ENCODE results near the gene PHF11. TPM values are rescaled to one million over a fixed set of nuclear protein-coding genes. Genes with fewer than 3 reads are reported as not detected.

Gene PHF11
- total and polyA plus RNA-seq, 2 of the 13 experiments (the other 11 are each of a cell fraction or from before 2014, with no cell fraction given) = 15.8 to 22.0 TPM

- Histone ChIP-seq H3K36me3 (replicated peaks in 1 of 2; ENCODE audit: control insufficient read depth in 1 of 2, insufficient read depth in 2 of 2, low read length in 2 of 2) (no peaks in the 10 kb centered on the region), H3K27ac (ENCODE audit: extremely low read length, insufficient read depth, low read length) (no peak overlapping the region), H3K9ac (ENCODE audit: insufficient read depth, low read depth, low read length) (no peak overlapping the region), H3K4me2 (ENCODE audit: low read depth, low read length) (no peak overlapping the region), H3K27me3 (ENCODE audit: control insufficient read depth in 1 of 2, insufficient read depth in 2 of 2, low read length in 2 of 2) (no peaks in the 10 kb centered on the region), H4K20me1 (ENCODE audit: insufficient read depth, low read length) (no peaks in the 10 kb centered on the region), H3K4me3 (replicated peaks in 1 of 3; ENCODE audit: insufficient read depth in 1 of 3, low read depth in 2 of 3, low read length in 3 of 3) (no peak overlapping the region), H3K4me1 (ENCODE audit: insufficient read depth, low read length) (no peaks in the 10 kb centered on the region), H3K79me2 (ENCODE audit: insufficient read depth, low read length) (no peaks in the 10 kb centered on the region), H2AFZ (ENCODE audit: low read length) (no peak overlapping the region), H3K9me3 (ENCODE audit: low read length) (no peaks in the 10 kb centered on the region)
- POLR2A ChIA-PET = no interaction called here
- BruUV-seq (replicated peaks) = no TSS peak
- intact Hi-C loops (cut with micrococcal nuclease; ENCODE audit: unreplicated experiment) = no loop called here
- FAIRE-seq (no peak), ATAC-seq (no peak), DNase-seq (ENCODE audit: low spot score) (no peak)
- in situ Hi-C loops (cut with HindIII; ENCODE audit: extremely low pct_ligation_motif_present, low pct_unique_long_range_greater_than_20kb) = no loop called here
- CTCF ChIA-PET (ENCODE audit: low intra/inter-chr PET ratio, low total read pairs) = no interaction called here
- 92% methylated on average over 3 of the region's 3 CpGs for WGBS (ENCODE audit: low lambda C conversion rate)
- no peak for TF ChIP-seq ASH2L (IDR thresholded peaks at IDR 0.05; ENCODE audit: insufficient read length, low read depth, low read length)
- TF ChIP-seq ZNF30 (CRISPR knock-in tag; IDR thresholded peaks at IDR 0.05) = no peak
- TF ChIP-seq, protein P1, sequence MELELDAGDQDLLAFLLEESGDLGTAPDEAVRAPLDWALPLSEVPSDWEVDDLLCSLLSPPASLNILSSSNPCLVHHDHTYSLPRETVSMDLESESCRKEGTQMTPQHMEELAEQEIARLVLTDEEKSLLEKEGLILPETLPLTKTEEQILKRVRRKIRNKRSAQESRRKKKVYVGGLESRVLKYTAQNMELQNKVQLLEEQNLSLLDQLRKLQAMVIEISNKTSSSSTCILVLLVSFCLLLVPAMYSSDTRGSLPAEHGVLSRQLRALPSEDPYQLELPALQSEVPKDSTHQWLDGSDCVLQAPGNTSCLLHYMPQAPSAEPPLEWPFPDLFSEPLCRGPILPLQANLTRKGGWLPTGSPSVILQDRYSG (CRISPR knock-in tag; IDR thresholded peaks at IDR 0.05) = no peak
- TF ChIP-seq ZNF232 (CRISPR knock-in tag; IDR thresholded peaks at IDR 0.05; ENCODE audit: borderline replicate concordance) = no peak
- no peak for TF ChIP-seq RNF219 (CRISPR knock-in tag; IDR thresholded peaks at IDR 0.05)
- no peak for TF ChIP-seq ZNF558 (CRISPR knock-in tag; IDR thresholded peaks at IDR 0.05; ENCODE audit: borderline replicate concordance)
- TF ChIP-seq ZBTB46 (CRISPR knock-in tag; IDR thresholded peaks at IDR 0.05; ENCODE audit: borderline replicate concordance) = no peak
- no peak for TF ChIP-seq ZNF616 (CRISPR knock-in tag; IDR thresholded peaks at IDR 0.05; ENCODE audit: low read depth)
- no peak for TF ChIP-seq ZNF569 (CRISPR knock-in tag; IDR thresholded peaks at IDR 0.05; ENCODE audit: borderline replicate concordance)
- no peak for TF ChIP-seq ZNF142 (CRISPR knock-in tag; IDR thresholded peaks at IDR 0.05)
- no peak for TF ChIP-seq FOXP1 (IDR thresholded peaks at IDR 0.05)
- TF ChIP-seq FOXP1 (CRISPR knock-in tag; IDR thresholded peaks at IDR 0.05) = no peak
- TF ChIP-seq NFIC (IDR thresholded peaks at IDR 0.05; ENCODE audit: low read length) = no peak
- no peak for TF ChIP-seq ZNF570 (CRISPR knock-in tag; IDR thresholded peaks at IDR 0.05; ENCODE audit: borderline replicate concordance)
- no peak for TF ChIP-seq CENPT (CRISPR knock-in tag; IDR thresholded peaks at IDR 0.05; ENCODE audit: low read depth)
Measured at GRCh38 chr13:49503951-49504350, 8.2 kb downstream of the PHF11 start.

Data from HepG2 (cell line).